Body of pancreas (tissue), 4 donors: ENCODE data around the gene NUDT12. TPM values are rescaled to one million over a fixed set of nuclear protein-coding genes. Genes with fewer than 3 reads are reported as not detected.

Experiments
- ATAC-seq: fragments of 150-250 bp; one replicate; pipeline ENCODE4 v1.9.1; 2016
- DNase-seq, 4 donors: peaks; one replicate each; pipeline ENCODE4 v3.0.0-alpha.2; 2019
- H3K27ac ChIP-seq, 4 donors: fragments of 200-600 bp; sonication (generic); 1 replicate in 3 of 4; 2 replicates in 1 of 4; pipeline versions ENCODE4 v1.5.1 to v1.6.1; 2016 to 2019; ENCODE audit warnings: mild to moderate bottlenecking in 1 of 4, mixed read lengths in 1 of 4, moderate library complexity in 1 of 4
- H3K27me3 ChIP-seq, 2 donors: fragments of 200-600 bp; sonication (generic); one replicate each; pipeline ENCODE4 v1.6.0; 2016; ENCODE audit warnings: mild to moderate bottlenecking in 1 of 2
- H3K36me3 ChIP-seq, 2 donors: fragments of 200-600 bp; sonication (generic); replicated peaks in 1 of 2; 2 replicates each; pipeline ENCODE4 v1.5.1; 2016; ENCODE audit warnings: low read depth in 2 of 2; ENCODE audit not compliant: insufficient read depth in 1 of 2
- H3K4me1 ChIP-seq: fragments of 200-600 bp; sonication (generic); one replicate; pipeline ENCODE4 v1.6.0; 2016
- H3K4me3 ChIP-seq, 2 donors: fragments of 200-600 bp; sonication (generic); 1 replicate in 1 of 2; 2 replicates in 1 of 2; pipeline ENCODE4 v1.5.1; 2016 to 2019
- H3K9me3 ChIP-seq, 3 donors: fragments of 200-600 bp; sonication (generic); 1 replicate in 2 of 3; 2 replicates in 1 of 3; pipeline ENCODE4 v1.5.1; 2016
- CTCF ChIP-seq, 7 experiments: fragments of 450-650 bp in 4 of 7; fragments of 200-600 bp in 3 of 7; sonication (generic) in 3 of 7; IDR thresholded peaks; one replicate each; pipeline ENCODE4 v1.5.1; 2016 to 2019; ENCODE audit warnings: antibody characterized with exemption in 7 of 7
- POLR2A ChIP-seq, 3 donors: fragments of 450-650 bp; IDR thresholded peaks; one replicate each; pipeline ENCODE4 v1.6.1; 2016; ENCODE audit warnings: antibody characterized with exemption in 3 of 3, mild to moderate bottlenecking in 2 of 3
- WGBS, 2 donors: methylation state at CpG; one replicate each; pipeline ENCODE4 v1.1.5; 2017; 5-methylcytosine and 5-hydroxymethylcytosine counted together
- intact Hi-C: fragments of 100-400 bp; cut with DNase I; formaldehyde crosslinking; loops from one replicate; pipeline ENCODE4 v1.15.1; 2023
- total RNA-seq, 2 donors: library from RNA; depleted of rRNA; stranded (reverse); fragments of >200 nt; gene quantifications; one replicate each; pipeline ENCODE4 v1.1.0, GENCODE V29; 2016

The NUDT12 gene
- total RNA-seq, 2 donors from 2014 or later: 14.3 to 20.8 TPM

DNA sequence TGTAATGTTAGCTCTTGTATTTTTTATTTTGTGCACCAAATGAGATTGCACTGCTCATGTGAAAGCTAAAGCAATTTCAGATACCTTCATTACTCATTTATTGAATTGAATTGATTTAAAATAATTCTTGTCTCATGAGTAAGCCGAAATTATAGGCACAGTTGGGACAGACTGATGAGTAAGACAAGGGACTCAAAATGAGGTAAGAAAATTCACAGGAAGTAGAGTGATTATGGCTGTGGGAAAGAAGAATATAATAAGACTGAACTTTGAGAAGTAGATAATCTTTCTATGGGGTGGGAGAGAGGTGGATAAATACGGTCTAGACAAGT is 51.1 kb downstream of the NUDT12 start:
- peak; percentile 58 for ATAC-seq

DNA sequence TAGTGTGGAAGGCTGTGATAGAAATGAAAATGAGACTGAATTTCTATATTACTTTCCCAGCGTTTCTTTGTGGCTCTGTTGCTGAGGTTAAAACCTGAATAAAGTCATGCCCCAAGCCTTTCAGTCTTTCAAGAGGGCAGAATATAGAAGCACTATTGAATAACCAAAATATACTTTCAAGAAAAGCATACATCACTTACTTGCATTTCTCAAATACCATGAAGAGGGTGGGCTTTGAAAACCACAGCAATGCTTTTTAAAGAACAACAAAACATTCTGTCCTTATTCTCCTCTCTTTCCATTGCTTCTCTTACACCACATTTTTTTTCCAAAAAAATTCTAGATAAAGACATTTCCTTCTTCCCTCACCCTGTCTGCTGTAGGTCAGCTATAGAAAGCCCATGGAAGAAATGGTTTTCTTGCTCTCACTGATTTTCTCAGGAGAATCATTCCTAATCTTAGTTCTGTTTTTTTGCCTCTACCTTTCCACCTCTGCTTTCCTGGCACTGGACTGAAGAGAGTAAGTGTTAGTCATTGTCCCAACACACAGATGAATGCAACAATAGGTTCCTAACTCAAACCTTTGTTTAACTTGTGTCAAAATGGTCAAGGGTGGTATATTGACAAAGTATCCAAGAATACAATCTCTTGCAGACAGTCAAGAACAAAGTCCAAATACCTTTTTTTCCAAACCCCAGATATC is 51.6 kb downstream of the NUDT12 start:
- Histone ChIP-seq H3K4me1 (peaks cover 13% of the 10 kb centered on the region), H3K27me3 (no peaks in the 10 kb centered on the region), H3K27ac (peak overlapping the region in 1 of 4 donors; percentile 27), H3K4me3 (no peak overlapping the region), H3K36me3 (no peaks in the 10 kb centered on the region), H3K9me3 (no peaks in the 10 kb centered on the region)
- TF ChIP-seq POLR2A (IDR thresholded peaks at IDR 0.05): no peak
- TF ChIP-seq CTCF (IDR thresholded peaks at IDR 0.05): no peak
- intact Hi-C loops: no loop called here
- WGBS, 2 donors: 68% methylated on average over 1 of the region's 1 CpG
- ATAC-seq (peak; percentile 83), DNase-seq (no peak)

More for the DNA sequence above, 51.1 kb downstream of the NUDT12 start:
- no peaks in the 10 kb centered on the region for H3K27me3 ChIP-seq
- H3K4me3 ChIP-seq: no peak overlapping the region
- H3K4me1 ChIP-seq: peaks cover 13% of the 10 kb centered on the region
- no peaks in the 10 kb centered on the region for H3K36me3 ChIP-seq
- no peaks in the 10 kb centered on the region for H3K9me3 ChIP-seq
- TF ChIP-seq CTCF (IDR thresholded peaks at IDR 0.05) (no peak), POLR2A (IDR thresholded peaks at IDR 0.05) (no peak)
- WGBS, 2 donors: 23 to 29% methylated on average over 2 of the region's 2 CpGs
- H3K27ac ChIP-seq: peak overlapping the region in 1 of 4 donors; percentile 27
- intact Hi-C loops: no loop called here
- DNase-seq: no peak

DNA sequence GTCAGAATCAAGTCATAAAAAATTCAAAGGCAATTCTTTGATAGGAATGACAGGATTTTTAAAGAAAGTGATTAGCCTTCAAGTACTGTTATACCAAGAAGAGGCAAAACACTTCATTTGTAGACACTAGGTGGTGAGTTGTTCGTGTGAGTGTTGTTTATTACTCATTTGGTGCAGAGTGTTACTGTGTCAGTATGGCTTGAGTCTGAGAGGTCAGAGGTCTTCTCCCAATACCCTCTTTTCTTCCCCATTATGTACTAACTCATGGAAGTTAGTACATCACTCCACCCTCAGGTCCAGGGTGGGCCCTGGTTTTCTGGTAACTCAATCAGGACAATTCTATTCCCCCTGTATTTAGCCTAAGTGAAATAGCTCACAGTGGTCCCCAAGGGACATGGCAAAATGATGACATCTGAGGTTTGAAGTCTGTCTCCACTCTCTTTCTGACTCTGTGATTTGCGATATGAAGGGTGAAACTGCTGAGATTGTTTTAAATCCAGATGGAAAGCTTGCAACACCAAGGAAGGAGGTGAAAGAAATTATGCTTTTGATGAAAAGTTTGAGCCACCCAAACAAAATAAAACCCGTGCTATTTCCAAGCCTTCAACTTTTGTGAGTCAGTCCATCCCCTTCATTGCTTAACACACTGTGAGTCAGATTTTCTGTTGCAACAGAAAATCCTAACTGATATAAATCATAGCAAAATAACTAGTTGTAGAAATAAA is 56.8 kb downstream of the NUDT12 start:
- ATAC-seq (no peak), DNase-seq (no peak)
- H3K36me3 ChIP-seq: no peaks in the 10 kb centered on the region
- no peak overlapping the region for H3K27ac ChIP-seq
- peaks cover 3% of the 10 kb centered on the region for H3K4me1 ChIP-seq
- no peak overlapping the region for H3K4me3 ChIP-seq
- intact Hi-C loops: no loop called here
- H3K27me3 ChIP-seq: no peaks in the 10 kb centered on the region
- 84 to 85% methylated on average over 3 of the region's 3 CpGs for WGBS, 2 donors
- no peaks in the 10 kb centered on the region for H3K9me3 ChIP-seq
- TF ChIP-seq CTCF (IDR thresholded peaks at IDR 0.05): no peak
- TF ChIP-seq POLR2A (IDR thresholded peaks at IDR 0.05): no peak

DNA sequence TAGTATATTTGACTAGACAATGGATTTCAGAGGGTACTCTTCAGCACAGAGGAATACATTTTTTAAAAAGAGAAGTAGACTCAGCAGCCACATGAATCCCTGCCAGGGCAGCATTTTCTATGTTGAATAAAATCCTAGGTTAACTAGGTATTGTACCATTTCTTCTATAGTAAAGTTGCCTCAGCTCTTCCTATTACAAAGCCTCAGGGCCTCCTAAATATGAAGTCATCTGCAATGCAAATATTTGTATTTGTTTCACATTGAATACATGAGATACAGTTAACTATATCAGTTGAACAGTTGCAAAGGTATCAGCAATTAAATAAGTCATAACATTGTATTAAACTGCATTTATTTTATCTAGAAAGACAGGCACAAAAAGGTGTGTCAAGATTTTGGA is 59.5 kb downstream of the NUDT12 start:
- Histone ChIP-seq H3K27ac (no peak overlapping the region), H3K27me3 (no peaks in the 10 kb centered on the region), H3K9me3 (no peaks in the 10 kb centered on the region), H3K4me1 (peaks cover 2% of the 10 kb centered on the region), H3K4me3 (no peak overlapping the region), H3K36me3 (no peaks in the 10 kb centered on the region)
- intact Hi-C loops: no loop called here
- ATAC-seq: no peak
- TF ChIP-seq CTCF (IDR thresholded peaks at IDR 0.05) (no peak), POLR2A (IDR thresholded peaks at IDR 0.05) (no peak)
- DNase-seq: no peak

DNA sequence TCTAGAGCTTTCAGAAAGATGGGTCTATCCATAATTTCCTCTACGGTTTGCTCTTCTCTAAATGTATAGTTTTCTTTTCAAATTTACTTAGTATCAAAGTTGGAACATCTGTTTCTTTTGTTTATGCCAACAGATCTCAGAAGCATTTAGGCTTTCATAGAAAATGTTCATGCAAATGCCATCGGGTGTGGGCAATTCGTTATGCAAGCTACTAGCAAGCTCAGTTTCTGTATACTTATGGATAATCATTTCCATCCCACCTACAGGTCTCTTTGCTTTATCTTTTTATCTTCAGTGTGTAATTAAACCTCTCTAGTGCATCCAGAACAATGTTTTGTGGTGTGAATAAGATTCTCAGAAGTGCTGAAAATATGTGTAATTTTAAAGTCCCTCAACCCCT is 59.9 kb downstream of the NUDT12 start:
- WGBS, 2 donors: 80 to 83% methylated on average over 3 of the region's 3 CpGs
- intact Hi-C loops: no loop called here
- ATAC-seq: no peak

More for the DNA sequence above, 59.9 kb downstream of the NUDT12 start:
- no peak for DNase-seq
- H3K27ac ChIP-seq: no peak overlapping the region
- H3K9me3 ChIP-seq: no peaks in the 10 kb centered on the region
- no peaks in the 10 kb centered on the region for H3K27me3 ChIP-seq
- peaks cover 6% of the 10 kb centered on the region for H3K4me1 ChIP-seq
- no peaks in the 10 kb centered on the region for H3K36me3 ChIP-seq
- no peak overlapping the region for H3K4me3 ChIP-seq
- no peak for TF ChIP-seq POLR2A (IDR thresholded peaks at IDR 0.05)
- no peak for TF ChIP-seq CTCF (IDR thresholded peaks at IDR 0.05)
